Fibroblast of skin of left biceps (primary cell): ENCODE results near the gene ASTN2.

ENCODE experiments used
- DNase-seq, 2 experiments: peaks; one replicate each; pipeline ENCODE4 v3.0.0-alpha.2; 2013; ENCODE audit warnings: low read depth in 2 of 2

Gene ASTN2

DNA sequence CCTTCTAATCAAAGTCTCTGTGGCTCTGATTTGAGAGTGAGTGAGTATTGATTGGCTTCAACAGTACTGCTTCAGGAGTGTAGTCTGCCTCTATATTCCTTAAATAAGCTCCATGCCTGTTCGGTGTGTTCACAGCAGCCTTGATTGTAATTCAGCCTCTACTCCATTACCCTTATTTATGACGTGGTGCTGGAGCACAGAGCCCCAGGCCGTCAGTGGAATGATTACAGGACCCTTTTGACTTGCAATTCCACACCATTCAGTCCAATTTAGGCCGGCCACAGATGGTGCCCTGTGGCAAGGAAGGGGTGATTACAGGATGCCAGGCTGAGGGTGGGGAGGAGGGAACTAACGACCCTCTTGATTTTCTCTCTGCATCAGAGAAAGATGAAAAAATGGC is 110.3 kb downstream of the ASTN2 start:
- no peak for DNase-seq

GRCh38 chr9:117303643-117304230 is 111.1 kb downstream of the ASTN2 start:
- DNase-seq, result no peak

DNA sequence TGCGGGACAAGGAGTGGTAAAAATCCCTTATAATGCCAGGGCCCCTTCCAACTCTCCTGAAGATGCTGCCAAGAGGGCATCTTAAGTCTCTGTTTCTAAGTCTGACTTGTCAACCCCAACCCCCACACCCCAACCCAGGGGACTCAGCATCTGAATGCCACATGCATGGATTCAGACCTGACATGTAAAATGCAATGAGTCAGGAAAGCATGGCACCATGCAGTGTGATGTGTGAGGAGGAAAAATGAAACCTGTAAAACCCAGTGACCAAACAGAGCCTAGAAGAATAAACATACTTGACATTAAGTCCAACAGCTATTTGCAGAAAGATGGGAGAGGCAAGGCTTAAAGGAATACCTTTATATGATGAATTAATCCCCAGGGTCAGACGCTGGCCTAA is 112.4 kb downstream of the ASTN2 start:
- no peak for DNase-seq

GRCh38 chr9:117300371-117301110 is 114.3 kb downstream of the ASTN2 start:
- DNase-seq, result no peak

DNA sequence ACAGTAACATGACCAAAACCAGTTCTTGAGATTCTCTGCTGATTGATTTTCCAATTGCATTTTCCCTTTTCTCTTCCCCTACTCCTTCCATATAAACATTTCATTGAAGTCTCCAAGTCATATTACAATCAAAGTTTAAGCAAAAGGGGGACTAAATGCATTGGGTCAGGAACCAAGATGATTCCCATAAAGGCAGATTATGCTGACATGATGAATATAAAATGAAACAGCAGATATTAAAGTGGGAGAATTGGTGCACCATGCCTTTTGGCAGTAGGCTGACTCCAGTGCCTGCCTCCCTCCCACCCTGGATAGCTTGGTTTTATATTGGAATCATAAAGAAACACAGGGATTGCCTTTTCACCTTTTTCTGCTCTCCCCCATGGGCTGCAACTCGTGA is 118.4 kb downstream of the ASTN2 start:
- no peak for DNase-seq

GRCh38 chr9:117293206-117294114 is 121.4 kb downstream of the ASTN2 start:
- no peak for DNase-seq

GRCh38 chr9:117290856-117291622 is 123.8 kb downstream of the ASTN2 start:
- no peak for DNase-seq

GRCh38 chr9:117290306-117290840 is 124.5 kb downstream of the ASTN2 start:
- no peak for DNase-seq

DNA sequence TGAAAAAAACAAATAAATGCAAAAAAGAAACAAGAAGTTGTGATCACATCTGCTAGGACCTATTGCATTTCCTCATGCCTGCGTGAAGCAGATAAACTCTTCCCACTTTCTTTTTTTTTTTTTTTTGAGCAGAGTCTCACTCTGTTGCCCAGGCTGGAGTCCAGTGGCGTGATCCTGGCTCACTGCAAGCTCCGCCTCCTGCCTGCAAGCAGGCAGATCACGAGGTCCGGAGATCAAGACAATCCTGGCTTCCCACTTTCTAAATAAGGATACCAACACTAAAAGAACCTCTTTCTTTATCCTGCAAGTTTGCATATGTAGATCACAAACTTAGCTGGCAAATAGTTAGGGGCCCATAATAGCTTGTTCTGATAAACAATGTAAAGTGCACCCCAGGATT is 128.6 kb downstream of the ASTN2 start:
- no peak for DNase-seq

DNA sequence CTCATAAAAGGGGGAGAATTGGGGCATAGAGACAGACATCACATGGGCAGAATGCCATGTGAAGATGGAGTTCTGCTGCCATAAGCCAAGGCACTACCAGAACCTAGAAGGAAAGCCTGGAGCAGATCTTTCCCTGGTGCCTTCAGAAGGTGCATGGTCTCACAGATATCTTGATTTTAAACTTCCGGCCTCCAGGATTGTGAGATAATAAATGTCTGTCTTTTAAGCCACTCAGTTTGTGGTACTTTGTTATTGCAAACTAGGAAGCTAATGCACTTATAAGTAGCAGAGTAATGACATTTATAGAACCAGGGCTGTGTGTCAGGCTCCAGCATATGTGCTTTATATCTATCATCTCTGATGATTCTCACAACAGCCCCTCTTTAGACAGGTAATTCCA is 130.4 kb downstream of the ASTN2 start:
- no peak for DNase-seq

DNA sequence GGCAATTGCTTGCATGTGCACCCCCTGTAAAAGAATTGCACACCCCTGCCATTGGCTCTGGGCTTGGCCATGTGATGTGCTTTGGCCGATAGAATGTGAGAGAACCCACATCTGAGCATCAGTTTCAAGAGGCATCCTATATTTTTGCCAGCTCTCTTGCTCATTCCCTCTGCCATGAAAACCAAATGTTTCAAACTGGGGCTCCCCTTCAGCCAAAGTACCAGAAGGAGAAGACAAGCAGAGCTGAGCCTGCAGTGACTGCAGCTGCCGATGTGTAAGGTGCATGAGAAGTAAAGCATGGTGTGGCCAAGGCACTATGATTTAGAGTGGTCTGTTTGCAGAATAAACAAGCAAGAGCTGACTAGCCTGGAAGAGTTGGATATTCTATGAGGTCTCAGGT is 132.3 kb downstream of the ASTN2 start:
- no peak for DNase-seq

DNA sequence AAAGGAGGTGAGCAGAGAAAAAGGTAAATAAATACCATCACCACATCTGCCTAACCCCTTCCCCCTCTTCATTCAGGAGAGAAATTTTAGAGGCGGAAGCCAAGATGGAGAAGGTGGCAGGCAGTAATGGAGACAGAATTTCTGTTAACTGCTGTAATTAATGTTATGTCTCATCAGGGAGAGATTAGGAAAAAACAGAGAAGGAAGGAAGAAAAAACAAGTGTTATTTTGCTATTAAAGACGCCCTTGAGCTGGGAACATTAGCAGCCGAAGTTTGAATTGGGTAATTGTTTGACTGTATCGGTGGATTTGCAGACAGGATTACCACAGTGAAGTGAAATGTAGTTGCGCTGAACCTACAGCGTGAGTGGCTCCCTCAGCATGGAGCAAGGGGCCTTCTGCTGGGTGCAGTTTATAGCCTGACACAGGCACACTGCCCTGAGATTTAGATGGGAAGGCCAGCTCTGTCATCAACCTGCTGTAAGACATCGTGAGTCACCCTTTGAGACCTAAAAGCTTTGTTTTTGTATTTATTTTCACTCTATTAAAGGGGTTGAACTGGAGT is 136.3 kb downstream of the ASTN2 start:
- no peak for DNase-seq

- DNase-seq, result no peak
Measured at GRCh38 chr9:117278020-117278419, 136.8 kb downstream of the ASTN2 start.

DNA sequence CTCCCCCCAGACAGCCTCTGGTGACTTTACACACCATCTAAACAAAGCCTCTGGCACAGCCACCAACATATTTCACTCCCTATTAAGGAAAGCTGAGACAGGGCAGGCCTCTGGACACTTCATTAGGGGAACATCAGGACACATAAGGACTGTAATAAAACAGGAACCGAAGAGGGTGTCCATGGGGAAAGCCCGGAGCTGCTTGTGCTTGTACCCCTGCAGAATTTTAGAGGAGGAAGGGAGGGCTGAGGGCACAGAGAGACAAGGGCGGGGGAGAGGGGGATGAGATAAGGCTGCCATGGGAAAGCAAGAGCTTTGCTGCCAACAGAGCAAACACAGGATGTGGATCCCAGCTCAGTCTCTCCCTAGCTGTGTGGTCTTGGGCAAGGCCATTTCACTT is 138.4 kb downstream of the ASTN2 start:
- no peak for DNase-seq

DNA sequence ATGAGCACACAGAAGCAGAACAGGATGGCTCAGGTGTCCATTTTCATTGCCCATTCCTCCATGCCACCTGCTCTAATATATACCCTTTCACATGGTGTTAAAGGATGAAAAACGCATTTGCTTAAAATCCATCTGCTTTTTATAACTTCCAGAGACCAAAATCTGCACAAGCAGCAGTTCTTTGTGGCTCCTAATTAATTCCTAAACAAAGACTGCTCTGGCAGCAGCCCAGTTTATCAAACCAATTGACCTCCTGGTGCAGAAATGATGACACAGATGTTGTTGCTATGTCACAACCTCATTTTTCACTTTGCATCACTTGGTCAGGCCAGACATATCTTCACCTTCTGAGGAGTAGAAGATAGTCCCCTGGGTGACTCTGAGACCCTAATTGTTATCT is 141.2 kb downstream of the ASTN2 start:
- no peak for DNase-seq

DNA sequence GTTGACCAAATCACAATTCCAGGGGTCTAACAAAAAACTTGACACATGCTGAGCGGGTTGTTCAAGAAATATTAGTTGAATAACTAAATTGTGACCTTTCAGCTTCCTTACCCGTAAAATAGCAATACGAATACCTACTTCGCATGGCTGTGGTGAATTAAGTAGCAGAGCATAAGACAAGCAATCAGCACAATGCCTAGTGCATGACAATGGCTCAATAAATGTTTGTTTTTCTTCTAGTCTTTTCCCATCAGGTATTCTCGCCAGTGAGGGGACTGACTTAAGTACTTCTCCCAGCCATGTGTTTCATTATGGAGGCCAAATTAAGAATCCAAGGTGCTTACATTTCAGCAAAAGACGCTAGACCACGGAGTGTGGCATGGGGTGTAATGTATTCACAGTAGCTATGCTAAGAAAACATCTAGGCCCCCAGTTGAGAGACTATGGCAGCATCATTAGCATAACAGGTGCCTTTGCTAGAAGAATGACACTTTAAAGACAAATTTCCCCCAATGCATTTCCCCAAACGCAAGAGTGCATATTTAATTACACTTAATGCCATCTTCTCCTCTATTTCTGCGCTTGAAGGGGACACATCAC is 145.9 kb downstream of the ASTN2 start:
- DNase-seq, result no peak

DNA sequence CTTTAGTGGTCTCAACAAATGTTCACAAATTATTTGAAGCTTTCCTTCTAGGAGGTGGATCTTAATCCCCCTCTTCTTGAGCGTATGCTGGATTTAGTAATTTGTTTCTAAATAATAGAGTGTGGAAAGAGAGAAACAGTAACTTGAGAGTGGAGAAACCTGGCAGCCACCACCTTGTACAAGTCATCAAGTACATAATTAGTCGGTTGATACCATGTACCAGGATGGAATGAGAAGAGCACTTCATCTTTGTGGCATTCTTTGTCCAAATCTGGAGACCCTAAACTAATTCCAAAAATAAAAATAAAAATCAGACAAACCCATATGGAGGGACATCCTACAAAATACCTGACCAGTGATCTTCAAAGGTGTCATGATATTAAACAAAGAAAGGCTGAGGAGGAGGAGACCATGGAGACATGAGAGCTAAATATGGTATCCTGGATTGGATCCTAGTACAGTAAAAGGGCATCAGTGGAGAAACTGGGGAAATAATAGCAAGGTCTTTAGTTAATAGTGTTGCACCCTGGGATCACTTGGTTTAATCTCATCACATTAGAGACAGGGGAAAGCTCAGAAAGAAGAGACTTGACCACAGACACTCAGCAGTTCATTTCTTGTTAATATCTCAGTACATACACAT is 147.9 kb downstream of the ASTN2 start:
- DNase-seq, result no peak

GRCh38 chr9:117265253-117265652 is 149.6 kb downstream of the ASTN2 start:
- no peak for DNase-seq

- DNase-seq, result no peak
Measured at GRCh38 chr9:117258184-117258866, 156.5 kb downstream of the ASTN2 start.

- DNase-seq, result no peak
Measured at GRCh38 chr9:117253261-117253660, 161.6 kb downstream of the ASTN2 start.
